A549 (cell line): ENCODE results near the gene ESYT2. TPM values are rescaled to one million over a fixed set of nuclear protein-coding genes. Genes with fewer than 3 reads are reported as not detected.
"Not testable (repeated sequence)": the region's sequence is repeated elsewhere in the genome, so short reads cannot be mapped to it uniquely, and the experiment has no call there.

ENCODE experiments used
- ATAC-seq, 2 experiments: fragments of 200-7000 bp in 1 of 2; fragments of >200 bp in 1 of 2; cut with Nextera tagmentation in 1 of 2; cut with Tn5 transposase in 1 of 2; 3 replicates each; pipeline versions ENCODE4 v1.8.0 to v1.9.1; 2018 to 2020; ENCODE audit warnings: mild to moderate bottlenecking in 1 of 2, moderate library complexity in 1 of 2
- CTCF ChIA-PET: fragments of 300-600 bp; sonication (Branson Sonifier 250); formaldehyde crosslinking; extraction: SDS; loops from one replicate; lab custom pipeline; 2021; ENCODE audit warnings: antibody characterized with exemption, inconsistent platforms; lab: Yijun Ruan, JAX
- POLR2A ChIA-PET: fragments of 350-600 bp; formaldehyde crosslinking; extraction: SDS; loops from one replicate; lab custom pipeline; 2021; ENCODE audit warnings: antibody characterized with exemption, inconsistent platforms; lab: Yijun Ruan, JAX
- DNase-seq, 2 experiments: peaks; one replicate each; pipeline versions ENCODE4 v3.0.0 to v3.0.0-alpha.2; 2011 to 2016; ENCODE audit warnings: low read depth in 1 of 2, low spot score in 1 of 2
- FAIRE-seq: peaks from 2 replicates; lab custom pipeline; 2011; peaks lifted over from hg19 to GRCh38; lab: Jason Lieb, UNC
- H3K27ac ChIP-seq, 2 experiments: fragments of >200 bp; sonication (Bioruptor Twin); formaldehyde crosslinking; 3 replicates each; pipeline ENCODE4 v1.5.1; 2016 to 2017
- H3K4me1 ChIP-seq: fragments of >200 bp; sonication (Bioruptor Twin); formaldehyde crosslinking; 3 replicates; pipeline ENCODE4 v1.6.1; 2016
- H3K4me2 ChIP-seq: fragments of >200 bp; sonication (Bioruptor Twin); formaldehyde crosslinking; 3 replicates; pipeline ENCODE4 v1.6.1; 2016
- H3K4me3 ChIP-seq: fragments of >200 bp; sonication (Bioruptor Twin); formaldehyde crosslinking; 3 replicates; pipeline ENCODE4 v1.5.1; 2016
- H3K9me3 ChIP-seq: fragments of >200 bp; sonication (Bioruptor Twin); formaldehyde crosslinking; 3 replicates; pipeline ENCODE4 v1.6.1; 2016
- ELK1 ChIP-seq: fragments of 150-350 bp; IDR thresholded peaks from 2 replicates; pipeline ENCODE4 v1.6.1; 2014; ENCODE audit warnings: low read depth, mild to moderate bottlenecking, low read length
- FOSB ChIP-seq: fragments of 250-450 bp; sonication (Bioruptor Pico); IDR thresholded peaks from 2 replicates; pipeline ENCODE4 v1.5.0; 2020; ENCODE audit warnings: mild to moderate bottlenecking, moderate library complexity
- FOSL2 ChIP-seq, 2 experiments: fragments of 450-650 bp in 1 of 2; fragments of >200 bp in 1 of 2; sonication (Bioruptor Twin) in 1 of 2; formaldehyde crosslinking; IDR thresholded peaks; 2 replicates each; pipeline versions ENCODE4 v1.5.0 to v1.6.1; 2016 to 2020; ENCODE audit warnings: mild to moderate bottlenecking in 1 of 2, moderate library complexity in 1 of 2
- FOXS1 ChIP-seq: fragments of 250-450 bp; sonication (Bioruptor Pico); IDR thresholded peaks from 2 replicates; pipeline ENCODE4 v1.5.0; 2020; ENCODE audit warnings: mild to moderate bottlenecking, moderate library complexity
- HOXB5 ChIP-seq: fragments of 250-450 bp; sonication (Bioruptor Pico); IDR thresholded peaks from 2 replicates; pipeline ENCODE4 v1.5.0; 2020; ENCODE audit warnings: mild to moderate bottlenecking, moderate library complexity
- JUN ChIP-seq, 2 experiments: fragments of >200 bp; sonication (Bioruptor Twin); formaldehyde crosslinking; IDR thresholded peaks; 2 replicates in 1 of 2; 3 replicates in 1 of 2; pipeline ENCODE4 v1.6.1; 2016 to 2017
- MAFK ChIP-seq: fragments of 450-650 bp; IDR thresholded peaks from 2 replicates; pipeline ENCODE4 v1.6.1; 2014; ENCODE audit not compliant: partially characterized antibody
- MAX ChIP-seq: IDR thresholded peaks from 2 replicates; pipeline ENCODE4 v1.6.1; 2012
- MAZ ChIP-seq: fragments of 150-350 bp; IDR thresholded peaks from 2 replicates; pipeline ENCODE4 v1.6.1; 2014; ENCODE audit warnings: antibody characterized with exemption, low read depth, low read length, borderline replicate concordance
- NFE2L2 ChIP-seq: fragments of 150-350 bp; conservative IDR thresholded peaks from 2 replicates; pipeline ENCODE4 v1.6.1; 2014; ENCODE audit warnings: low read length
- PHF8 ChIP-seq: fragments of 200-600 bp; sonication (generic); IDR thresholded peaks from 2 replicates; pipeline ENCODE4 v1.6.1; 2016; ENCODE audit warnings: low read depth, mild to moderate bottlenecking, antibody characterized with exemption, moderate library complexity, borderline replicate concordance
- POLR2A ChIP-seq: IDR thresholded peaks from 2 replicates; pipeline ENCODE4 v1.6.1; 2012; ENCODE audit warnings: mild to moderate bottlenecking, low read length
- RAD21 ChIP-seq, 2 experiments: fragments of >200 bp in 1 of 2; sonication (Bioruptor Twin) in 1 of 2; formaldehyde crosslinking in 1 of 2; IDR thresholded peaks in 1 of 2; conservative IDR thresholded peaks in 1 of 2; 2 replicates in 1 of 2; 3 replicates in 1 of 2; pipeline ENCODE4 v1.6.1; 2012 to 2018; ENCODE audit warnings: inconsistent platforms in 1 of 2
- RFX5 ChIP-seq: fragments of 450-650 bp; IDR thresholded peaks from 2 replicates; pipeline ENCODE4 v1.7.1; 2014; ENCODE audit warnings: antibody characterized with exemption, mild to moderate bottlenecking, moderate library complexity
- SMC3 ChIP-seq: fragments of >200 bp; sonication (Bioruptor Twin); formaldehyde crosslinking; IDR thresholded peaks from 3 replicates; pipeline ENCODE4 v1.6.1; 2018; ENCODE audit warnings: inconsistent platforms
- TFCP2L1 ChIP-seq: fragments of 250-450 bp; sonication (Bioruptor Pico); IDR thresholded peaks from 2 replicates; pipeline ENCODE4 v1.5.0; 2021; ENCODE audit warnings: mild to moderate bottlenecking
- TP53 ChIP-seq: fragments of 250-450 bp; sonication (Bioruptor Pico); IDR thresholded peaks from 2 replicates; pipeline ENCODE4 v1.5.0; 2021; ENCODE audit warnings: mild to moderate bottlenecking, moderate library complexity
- ZSCAN20 ChIP-seq: fragments of 250-450 bp; sonication (Bioruptor Pico); IDR thresholded peaks from 2 replicates; pipeline ENCODE4 v1.8.0; 2022; ENCODE audit warnings: mild to moderate bottlenecking, moderate library complexity
- WGBS: methylation state at CpG from one replicate; pipeline ENCODE4 v1.1.6; 2017; ENCODE audit errors: missing lambda C conversion rate; 5-methylcytosine and 5-hydroxymethylcytosine counted together
- polyA minus RNA-seq: library from RNA; depleted of rRNA, polyadenylated mRNA; stranded (reverse); fragments of >200 nt; gene quantifications from 2 replicates; pipeline ENCODE4 v1.2.3, GENCODE V29; 2011; rRNA and poly(A)+ RNA removed
- polyA plus RNA-seq, 4 experiments: library from polyadenylated mRNA; depleted of rRNA in 3 of 4; stranded (reverse); fragments of >200 nt; fragmentation: RNase III in 1 of 4; extraction: RNeasy Plus Mini Kit Qiagen cat#74134 plus additional on column Dnase treatment in 1 of 4; gene quantifications; 2 replicates in 3 of 4; 3 replicates in 1 of 4; pipeline ENCODE4 v1.2.3, GENCODE V29; 2011 to 2017
- TF ChIP-seq, protein P1 (sequence below): fragments of >200 bp; sonication (Bioruptor Twin); formaldehyde crosslinking; IDR thresholded peaks from 3 replicates; pipeline ENCODE4 v1.6.1; 2016
- TF ChIP-seq, protein P2 (sequence below): IDR thresholded peaks from 2 replicates; pipeline ENCODE4 v1.6.1; 2012; ENCODE audit warnings: low read depth, borderline replicate concordance
- TF ChIP-seq, protein P3 (sequence below): fragments of >200 bp; sonication (Bioruptor Twin); formaldehyde crosslinking; IDR thresholded peaks from 3 replicates; pipeline ENCODE4 v1.5.1; 2016

ESYT2 gene
- polyA plus RNA-seq (2011; rRNA removed) (73.2 and 77.0 TPM in 2 replicates), polyA plus RNA-seq (2017; fragmentation: RNase III; extraction: RNeasy Plus Mini Kit Qiagen cat#74134 plus additional on column Dnase treatment) (41.8 to 48.3 TPM (median 45.8 TPM) in 3 replicates), polyA minus RNA-seq (54.6 and 62.5 TPM in 2 replicates)
- 22.5 and 29.6 TPM in 2 replicates for polyA plus RNA-seq (2012; cell fraction: cytosol; rRNA removed)
- 30.1 and 31.2 TPM in 2 replicates for polyA plus RNA-seq (2012; cell fraction: nucleus; rRNA removed)

- FAIRE-seq (no peak), DNase-seq (peak; percentile 91 to 98), ATAC-seq (peak; percentile 85 to 89)
- CTCF ChIA-PET: interaction anchor here (0.8 to 1.8 kb wide), 8 partner anchors 11 to 125 kb away, joined by 3 to 8 read pairs (median 4); partner anchors contain the start of gene NCAPG2
- TF ChIP-seq SMC3 (peak; percentile 38), PHF8 (peak; percentile 85), JUN (IDR thresholded peaks at IDR 0.05) (peak; percentile 91 to 92), NFE2L2 (no peak), ZSCAN20 (CRISPR knock-in tag) (no peak), TFCP2L1 (CRISPR knock-in tag) (peak; percentile 46; the same call in 1 of the 2 replicates), ELK1 (no peak), HOXB5 (CRISPR knock-in tag) (peak; percentile 72), FOSL2 (IDR thresholded peaks at IDR 0.05) (no peak), FOSL2 (CRISPR knock-in tag; IDR thresholded peaks at IDR 0.05) (peak; percentile 88), POLR2A (peak; percentile 91), RFX5 (peak; percentile 73), FOXS1 (0 out of 2 replicates have a peak, but pooled peaks have one; percentile 10), RAD21 (conservative IDR thresholded peaks at IDR 0.05 in 1 of 2, IDR thresholded peaks at IDR 0.05 in 1 of 2) (peak in 1 of 2 experiments; percentile 45; a peak in 2 of 5 replicates), TP53 (peak; percentile 72; the same call in 1 of the 2 replicates), FOSB (CRISPR knock-in tag) (no peak), MAX (peak; percentile 84), MAZ (0 out of 2 replicates have a peak, but pooled peaks have one; percentile 49), MAFK (no peak)
- TF ChIP-seq, protein P1, sequence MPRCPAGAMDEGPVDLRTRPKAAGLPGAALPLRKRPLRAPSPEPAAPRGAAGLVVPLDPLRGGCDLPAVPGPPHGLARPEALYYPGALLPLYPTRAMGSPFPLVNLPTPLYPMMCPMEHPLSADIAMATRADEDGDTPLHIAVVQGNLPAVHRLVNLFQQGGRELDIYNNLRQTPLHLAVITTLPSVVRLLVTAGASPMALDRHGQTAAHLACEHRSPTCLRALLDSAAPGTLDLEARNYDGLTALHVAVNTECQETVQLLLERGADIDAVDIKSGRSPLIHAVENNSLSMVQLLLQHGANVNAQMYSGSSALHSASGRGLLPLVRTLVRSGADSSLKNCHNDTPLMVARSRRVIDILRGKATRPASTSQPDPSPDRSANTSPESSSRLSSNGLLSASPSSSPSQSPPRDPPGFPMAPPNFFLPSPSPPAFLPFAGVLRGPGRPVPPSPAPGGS: peak; percentile 96
- TF ChIP-seq, protein P2, sequence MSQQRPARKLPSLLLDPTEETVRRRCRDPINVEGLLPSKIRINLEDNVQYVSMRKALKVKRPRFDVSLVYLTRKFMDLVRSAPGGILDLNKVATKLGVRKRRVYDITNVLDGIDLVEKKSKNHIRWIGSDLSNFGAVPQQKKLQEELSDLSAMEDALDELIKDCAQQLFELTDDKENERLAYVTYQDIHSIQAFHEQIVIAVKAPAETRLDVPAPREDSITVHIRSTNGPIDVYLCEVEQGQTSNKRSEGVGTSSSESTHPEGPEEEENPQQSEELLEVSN: peak; percentile 91
- TF ChIP-seq, protein P3, sequence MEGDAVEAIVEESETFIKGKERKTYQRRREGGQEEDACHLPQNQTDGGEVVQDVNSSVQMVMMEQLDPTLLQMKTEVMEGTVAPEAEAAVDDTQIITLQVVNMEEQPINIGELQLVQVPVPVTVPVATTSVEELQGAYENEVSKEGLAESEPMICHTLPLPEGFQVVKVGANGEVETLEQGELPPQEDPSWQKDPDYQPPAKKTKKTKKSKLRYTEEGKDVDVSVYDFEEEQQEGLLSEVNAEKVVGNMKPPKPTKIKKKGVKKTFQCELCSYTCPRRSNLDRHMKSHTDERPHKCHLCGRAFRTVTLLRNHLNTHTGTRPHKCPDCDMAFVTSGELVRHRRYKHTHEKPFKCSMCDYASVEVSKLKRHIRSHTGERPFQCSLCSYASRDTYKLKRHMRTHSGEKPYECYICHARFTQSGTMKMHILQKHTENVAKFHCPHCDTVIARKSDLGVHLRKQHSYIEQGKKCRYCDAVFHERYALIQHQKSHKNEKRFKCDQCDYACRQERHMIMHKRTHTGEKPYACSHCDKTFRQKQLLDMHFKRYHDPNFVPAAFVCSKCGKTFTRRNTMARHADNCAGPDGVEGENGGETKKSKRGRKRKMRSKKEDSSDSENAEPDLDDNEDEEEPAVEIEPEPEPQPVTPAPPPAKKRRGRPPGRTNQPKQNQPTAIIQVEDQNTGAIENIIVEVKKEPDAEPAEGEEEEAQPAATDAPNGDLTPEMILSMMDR: peak; percentile 10; the same call in 1 of the 3 replicates
- H3K27ac ChIP-seq: peak within 1 kb of the TSS; percentile 89 to 97
- 0% methylated on average over 38 of the region's 120 CpGs for WGBS
- H3K4me3 ChIP-seq: peak within 1 kb of the TSS; percentile 92
- H3K4me1 ChIP-seq: peaks cover 24% of the 10 kb centered on the region
- POLR2A ChIA-PET: interaction anchor here (0.8 to 3.2 kb wide), 9 partner anchors 8 to 148 kb away, joined by 3 to 22 read pairs (median 6); partner anchors contain the start of gene NCAPG2
- H3K9me3 ChIP-seq: no peaks in the 10 kb centered on the region
- peak within 1 kb of the TSS; percentile 95 for H3K4me2 ChIP-seq
Observed at GRCh38 chr7:158829342-158830210, at the start of gene ESYT2. Gene ESYT2 (minus strand): TSS chr7:158829509. CDS start chr7:158829418, 91 bp downstream.

DNA sequence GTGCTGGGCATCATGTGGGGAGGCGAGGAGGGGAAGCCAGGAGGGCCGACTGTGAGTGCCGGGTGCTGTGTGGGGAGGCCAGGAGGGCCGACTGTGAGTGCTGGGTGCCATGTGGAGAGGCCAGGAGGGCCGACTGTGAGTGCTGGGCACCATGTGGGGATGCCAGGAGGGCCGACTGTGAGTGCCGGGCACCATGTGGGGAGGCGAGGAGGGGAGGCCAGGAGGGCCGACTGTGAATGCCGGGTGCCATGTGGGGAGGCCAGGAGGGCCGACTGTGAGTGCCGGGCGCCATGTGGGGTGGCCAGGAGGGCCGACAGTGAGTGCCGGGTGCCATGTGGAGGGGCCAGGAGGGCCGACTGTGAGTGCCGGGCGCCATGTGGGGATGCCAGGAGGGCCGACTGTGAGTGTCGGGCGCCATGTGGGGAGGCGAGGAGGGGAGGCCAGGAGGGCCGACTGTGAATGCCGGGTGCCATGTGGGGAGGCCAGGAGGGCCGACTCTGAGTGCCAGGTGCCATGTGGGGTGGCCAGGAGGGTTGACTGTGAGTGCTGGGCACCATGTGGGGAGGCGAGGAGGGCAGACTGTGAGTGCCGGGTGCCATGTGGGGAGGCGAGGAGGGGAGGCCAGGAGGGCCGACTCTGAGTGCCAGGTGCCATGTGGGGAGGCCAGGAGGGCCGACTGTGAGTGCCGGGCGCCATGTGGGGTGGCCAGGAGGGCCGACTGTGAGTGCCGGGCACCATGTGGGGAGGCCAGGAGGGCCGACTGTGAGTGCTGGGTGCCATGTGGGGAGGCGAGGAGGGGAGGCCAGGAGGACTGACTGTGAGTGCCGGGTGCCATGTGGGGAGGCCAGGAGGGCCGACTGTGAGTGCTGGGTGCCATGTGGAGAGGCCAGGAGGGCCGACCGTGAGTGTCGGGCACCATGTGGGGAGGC, 49.1 kb upstream of the ESYT2 start:
- H3K4me1 ChIP-seq, H3K4me3 ChIP-seq, H3K27ac ChIP-seq, H3K9me3 ChIP-seq, FAIRE-seq, H3K4me2 ChIP-seq, POLR2A ChIA-PET, DNase-seq, ATAC-seq: not testable (repeated sequence)
- CTCF ChIA-PET: interaction anchor here (1.1 kb wide), 1 partner anchor 11 kb away, joined by 4 read pairs; no protein-coding TSS in a partner anchor
- 82% methylated on average over 20 of the region's 41 CpGs for WGBS
